ENCODE results near the gene ALDH3A1. TPM values are rescaled to one million over a fixed set of nuclear protein-coding genes. Genes with fewer than 3 reads are reported as not detected.

Gene ALDH3A1
- total RNA-seq, 1 donor from 2014 or later: not detected

GRCh38 chr17:19724501-19725420, 23.3 kb downstream of the ALDH3A1 start:
- no peak for TF ChIP-seq CTCF (conservative IDR thresholded peaks at IDR 0.05)
- Mint-ChIP-seq H3K4me3 (no peak overlapping the region), H3K9me3 (no peaks in the 10 kb centered on the region), H3K27me3 (ENCODE audit: low read depth) (no peaks in the 10 kb centered on the region), H3K4me1 (no peaks in the 10 kb centered on the region), H3K27ac (ENCODE audit: unreplicated experiment) (peak overlapping the region; percentile 19), H3K36me3 (ENCODE audit: low read depth) (no peaks in the 10 kb centered on the region)
- DNase-seq (ENCODE audit: low read depth, low spot score): no peak

GRCh38 chr17:19723964-19724363, 24.1 kb downstream of the ALDH3A1 start:
- no peak overlapping the region for H3K4me3 Mint-ChIP-seq
- DNase-seq (ENCODE audit: low read depth, low spot score): no peak
- TF ChIP-seq CTCF (conservative IDR thresholded peaks at IDR 0.05): no peak
- H3K27ac Mint-ChIP-seq (ENCODE audit: unreplicated experiment): no peak overlapping the region
- no peaks in the 10 kb centered on the region for H3K36me3 Mint-ChIP-seq (ENCODE audit: low read depth)
- no peaks in the 10 kb centered on the region for H3K4me1 Mint-ChIP-seq
- no peaks in the 10 kb centered on the region for H3K9me3 Mint-ChIP-seq
- no peaks in the 10 kb centered on the region for H3K27me3 Mint-ChIP-seq (ENCODE audit: low read depth)

GRCh38 chr17:19720631-19721426, 27.3 kb downstream of the ALDH3A1 start:
- H3K27ac Mint-ChIP-seq (ENCODE audit: unreplicated experiment): no peak overlapping the region
- H3K4me3 Mint-ChIP-seq: no peak overlapping the region
- no peaks in the 10 kb centered on the region for H3K4me1 Mint-ChIP-seq
- no peak for DNase-seq (ENCODE audit: low read depth, low spot score)
- no peaks in the 10 kb centered on the region for H3K27me3 Mint-ChIP-seq (ENCODE audit: low read depth)
- H3K36me3 Mint-ChIP-seq (ENCODE audit: low read depth): no peaks in the 10 kb centered on the region
- TF ChIP-seq CTCF (conservative IDR thresholded peaks at IDR 0.05): no peak
- no peaks in the 10 kb centered on the region for H3K9me3 Mint-ChIP-seq

- no peak for DNase-seq (ENCODE audit: low read depth, low spot score)
- Mint-ChIP-seq H3K4me3 (no peak overlapping the region), H3K9me3 (no peaks in the 10 kb centered on the region), H3K27ac (ENCODE audit: unreplicated experiment) (peak overlapping the region; percentile 19), H3K4me1 (no peaks in the 10 kb centered on the region), H3K27me3 (ENCODE audit: low read depth) (no peaks in the 10 kb centered on the region), H3K36me3 (ENCODE audit: low read depth) (no peaks in the 10 kb centered on the region)
- no peak for TF ChIP-seq CTCF (conservative IDR thresholded peaks at IDR 0.05)
Observed at GRCh38 chr17:19720210-19720475, 28.0 kb downstream of the ALDH3A1 start.

- H3K27ac Mint-ChIP-seq (ENCODE audit: unreplicated experiment): peak overlapping the region; percentile 19
- no peak for TF ChIP-seq CTCF (conservative IDR thresholded peaks at IDR 0.05)
- DNase-seq (ENCODE audit: low read depth, low spot score): no peak
- H3K4me3 Mint-ChIP-seq: no peak overlapping the region
- no peaks in the 10 kb centered on the region for H3K36me3 Mint-ChIP-seq (ENCODE audit: low read depth)
- no peaks in the 10 kb centered on the region for H3K27me3 Mint-ChIP-seq (ENCODE audit: low read depth)
- H3K4me1 Mint-ChIP-seq: no peaks in the 10 kb centered on the region
- no peaks in the 10 kb centered on the region for H3K9me3 Mint-ChIP-seq
Observed at GRCh38 chr17:19719355-19720209, 28.5 kb downstream of the ALDH3A1 start.

Measured in neural crest cell (in vitro differentiated cells).